Measurements from ENCODE around the gene SP3. TPM values are rescaled to one million over a fixed set of nuclear protein-coding genes. Genes with fewer than 3 reads are reported as not detected.
"Not testable (repeated sequence)": the region's sequence is repeated elsewhere in the genome, so short reads cannot be mapped to it uniquely, and the experiment has no call there.

The SP3 gene
- polyA plus RNA-seq, 4 donors: 100 to 135 (median 126) TPM

DNA sequence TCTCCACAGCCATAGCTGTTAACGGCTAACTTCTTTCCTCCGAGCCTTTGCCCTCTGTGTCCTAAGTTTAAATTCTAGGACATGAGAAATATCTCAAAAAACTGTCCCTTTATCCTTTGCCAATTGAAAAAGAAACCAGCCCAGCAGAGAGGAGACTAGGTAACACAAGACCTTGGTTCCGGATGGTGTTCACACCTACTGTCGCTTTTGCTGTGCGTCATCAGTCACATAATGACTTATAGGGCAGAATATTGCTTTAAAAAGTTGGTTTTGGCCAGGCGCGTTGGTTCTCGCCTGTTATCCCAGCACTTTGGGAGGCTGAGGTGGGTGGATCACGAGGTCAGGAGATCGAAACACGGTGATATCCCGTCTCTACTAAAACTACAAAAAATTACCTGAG lies 66.2 kb downstream of the SP3 start:
- DNase-seq (ENCODE audit: low read depth in 4 of 4, low spot score in 3 of 4): no peak

DNA sequence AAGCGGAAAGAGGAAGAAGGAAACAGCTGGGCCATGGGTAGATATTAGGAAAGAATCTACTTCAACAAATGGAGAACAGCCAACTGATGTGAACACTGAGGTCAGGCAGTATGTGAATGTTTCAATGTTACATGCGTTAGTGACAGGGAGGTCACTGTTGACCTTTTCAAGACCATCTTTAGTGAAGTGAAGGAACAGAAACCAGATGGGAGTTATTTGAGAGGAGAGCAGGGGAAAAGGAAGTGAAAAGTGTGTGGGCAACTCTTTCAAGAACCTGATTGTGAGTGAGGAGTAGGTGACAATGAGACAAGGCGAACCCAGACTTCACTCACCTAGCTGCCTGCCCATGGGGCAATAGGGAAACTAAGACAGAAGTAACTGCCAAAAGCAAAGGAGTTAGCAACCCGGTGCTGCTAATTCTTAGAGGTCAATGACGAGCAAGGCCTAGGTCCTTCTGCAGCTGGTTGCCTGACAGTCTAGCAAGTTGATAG lies 67.0 kb downstream of the SP3 start:
- DNase-seq (ENCODE audit: low read depth in 4 of 4, low spot score in 3 of 4): no peak

DNA sequence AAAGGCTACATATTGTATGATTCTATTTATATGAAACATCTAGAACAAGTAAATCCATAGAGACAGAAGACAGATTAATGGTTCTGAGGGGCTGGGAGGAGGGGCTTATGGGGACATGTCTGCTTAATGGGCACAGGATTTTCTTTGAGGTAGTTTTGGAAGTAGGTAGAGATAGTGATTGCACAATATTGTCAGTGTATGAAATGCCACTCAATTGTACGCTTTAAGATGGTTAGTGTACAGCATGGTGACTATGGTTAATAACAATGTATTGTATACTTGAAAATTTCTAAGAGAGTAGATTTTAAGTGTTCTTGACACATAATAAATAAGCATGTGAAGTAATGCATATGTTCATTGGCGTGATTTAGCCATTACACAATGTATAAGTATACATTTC lies 68.4 kb downstream of the SP3 start:
- no peak for DNase-seq (ENCODE audit: low read depth in 4 of 4, low spot score in 3 of 4)

DNA sequence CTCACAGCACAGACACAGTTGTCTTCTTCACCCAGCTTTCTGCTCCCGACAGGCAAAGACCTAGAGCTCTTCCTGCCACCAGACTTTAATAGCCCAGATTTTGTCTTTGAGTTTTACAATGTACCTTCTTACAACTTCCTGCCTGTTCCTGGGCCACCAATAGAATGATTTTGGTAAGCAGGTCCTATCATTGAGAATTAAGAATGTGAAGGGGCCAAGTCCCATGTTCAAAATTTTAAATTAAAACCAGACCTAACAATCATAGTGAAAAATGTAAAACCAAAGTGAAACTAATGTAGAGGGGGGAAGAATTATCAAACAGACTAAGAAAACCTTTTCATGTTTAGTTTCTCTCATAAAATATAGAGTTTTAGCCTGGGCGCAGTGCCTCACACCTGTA lies 72.8 kb downstream of the SP3 start:
- no peak for DNase-seq (ENCODE audit: low read depth in 4 of 4, low spot score in 3 of 4)

GRCh38 chr2:173891315-173892037 lies 73.7 kb downstream of the SP3 start:
- DNase-seq (ENCODE audit: low read depth in 4 of 4, low spot score in 3 of 4): no peak

- DNase-seq (ENCODE audit: low read depth in 4 of 4, low spot score in 3 of 4): not testable (repeated sequence)
These were observed 75.7 kb downstream of the SP3 start for GRCh38 chr2:173889464-173889863.

- no peak for DNase-seq (ENCODE audit: low read depth in 4 of 4, low spot score in 3 of 4)
These were observed 78.6 kb downstream of the SP3 start for GRCh38 chr2:173886613-173887012.

DNA sequence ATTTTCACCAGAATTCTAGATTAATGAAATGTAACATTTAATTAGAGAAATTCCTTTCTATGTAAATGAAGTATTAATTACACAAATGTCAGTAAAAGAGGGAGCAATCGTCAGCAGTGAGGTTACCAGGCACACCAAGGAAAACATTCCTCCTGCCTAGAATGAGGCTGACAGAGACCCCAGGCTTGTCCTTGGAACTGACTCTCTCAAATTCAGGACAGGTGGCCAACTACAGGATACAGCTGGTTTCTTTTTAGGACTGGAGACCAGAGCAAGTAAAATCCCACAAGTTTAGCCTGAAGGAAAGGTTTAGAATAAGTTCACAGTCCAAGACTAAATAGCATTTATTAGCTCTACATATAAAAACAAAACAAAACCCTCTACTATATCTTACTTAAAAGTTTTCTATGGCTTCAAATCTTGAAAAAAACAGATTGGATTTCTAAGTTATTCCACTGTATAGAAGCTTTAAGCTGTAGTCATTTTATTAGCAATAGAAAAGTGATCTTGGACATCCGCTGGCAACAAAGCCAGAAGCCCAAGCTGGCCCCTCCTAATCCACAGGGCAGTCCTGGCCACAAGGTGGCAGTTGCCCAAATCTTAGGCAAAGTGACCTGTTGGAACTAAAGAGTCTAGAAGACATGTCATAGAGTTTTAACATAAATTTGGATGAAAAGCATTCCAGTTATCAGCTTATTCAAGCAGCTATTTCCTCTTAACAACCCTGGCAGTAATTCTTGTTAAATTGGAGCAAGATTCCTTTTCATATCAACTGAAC lies 81.0 kb downstream of the SP3 start:
- no peak for DNase-seq (ENCODE audit: low read depth in 4 of 4, low spot score in 3 of 4)

- no peak for DNase-seq (ENCODE audit: low read depth in 4 of 4, low spot score in 3 of 4)
These were observed 83.3 kb downstream of the SP3 start for GRCh38 chr2:173881886-173882285.

GRCh38 chr2:173881461-173881860 lies 83.7 kb downstream of the SP3 start:
- DNase-seq (ENCODE audit: low read depth in 4 of 4, low spot score in 3 of 4): no peak

DNA sequence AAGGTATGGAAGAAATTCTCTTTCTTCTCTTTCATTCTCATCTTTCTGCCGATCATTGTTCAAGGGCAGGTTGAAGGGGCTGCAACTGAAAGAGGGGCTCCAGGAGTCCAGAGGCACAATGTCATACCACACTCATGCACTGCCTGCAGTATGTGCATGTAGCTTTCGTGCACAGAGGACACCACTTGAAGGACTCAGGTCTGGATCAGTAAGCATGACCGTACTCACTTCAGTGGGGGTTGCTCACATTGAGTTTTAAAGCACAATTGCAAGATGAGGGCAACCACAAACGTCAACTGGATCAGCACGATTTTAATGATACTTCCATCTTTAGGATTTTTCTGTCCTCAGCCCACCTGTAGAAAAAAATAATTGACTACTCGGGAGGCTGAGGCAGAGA lies 84.6 kb downstream of the SP3 start:
- DNase-seq (ENCODE audit: low read depth in 4 of 4, low spot score in 3 of 4): no peak

DNA sequence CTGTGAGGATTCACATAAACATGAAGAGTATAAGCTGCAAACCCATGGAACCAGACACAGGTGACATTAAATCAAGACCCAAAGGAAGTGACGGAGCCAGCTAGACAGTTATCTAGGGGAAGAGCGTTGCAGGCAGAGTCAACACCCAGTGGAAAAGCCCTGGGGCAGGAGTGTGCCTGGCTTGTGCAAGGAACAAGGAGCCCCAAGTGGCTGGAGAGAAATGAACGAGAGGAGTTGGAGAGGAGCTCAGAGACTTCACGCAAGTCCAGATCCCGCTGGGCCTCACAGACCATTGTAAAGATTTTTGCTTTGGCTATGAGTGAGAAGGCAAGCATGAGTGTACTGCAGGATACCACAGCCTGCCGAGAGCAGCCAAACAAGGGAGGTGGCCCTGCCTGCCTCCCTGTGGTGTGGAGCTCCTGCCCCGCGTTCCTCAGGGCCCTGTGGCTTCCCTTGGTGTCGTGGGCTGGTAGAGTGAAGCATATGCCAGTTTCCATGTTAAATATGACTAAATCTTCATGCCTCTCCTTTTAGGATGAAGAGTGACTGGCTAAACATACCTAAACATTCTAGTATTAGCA lies 88.2 kb downstream of the SP3 start:
- no peak for DNase-seq (ENCODE audit: low read depth in 4 of 4, low spot score in 3 of 4)

DNA sequence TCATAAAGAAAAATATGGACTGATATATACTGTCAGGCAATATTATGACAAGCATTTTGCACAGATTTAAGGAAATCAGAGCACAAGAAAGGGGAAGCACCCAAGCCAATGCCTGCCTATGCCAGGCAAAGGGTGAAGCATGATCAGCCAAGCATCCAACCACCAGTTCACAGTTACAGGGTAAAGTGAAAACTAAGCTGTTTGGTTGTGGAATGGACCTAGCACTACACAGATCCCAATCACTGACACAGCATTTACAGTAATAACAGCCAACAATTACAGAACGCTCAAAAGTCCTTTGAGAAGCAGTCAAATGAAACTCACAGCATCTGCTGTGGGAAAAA lies 90.3 kb downstream of the SP3 start:
- DNase-seq (ENCODE audit: low read depth in 4 of 4, low spot score in 3 of 4): no peak

- DNase-seq (ENCODE audit: low read depth in 4 of 4, low spot score in 3 of 4): no peak
These were observed 90.9 kb downstream of the SP3 start for GRCh38 chr2:173874003-173874893.

DNA sequence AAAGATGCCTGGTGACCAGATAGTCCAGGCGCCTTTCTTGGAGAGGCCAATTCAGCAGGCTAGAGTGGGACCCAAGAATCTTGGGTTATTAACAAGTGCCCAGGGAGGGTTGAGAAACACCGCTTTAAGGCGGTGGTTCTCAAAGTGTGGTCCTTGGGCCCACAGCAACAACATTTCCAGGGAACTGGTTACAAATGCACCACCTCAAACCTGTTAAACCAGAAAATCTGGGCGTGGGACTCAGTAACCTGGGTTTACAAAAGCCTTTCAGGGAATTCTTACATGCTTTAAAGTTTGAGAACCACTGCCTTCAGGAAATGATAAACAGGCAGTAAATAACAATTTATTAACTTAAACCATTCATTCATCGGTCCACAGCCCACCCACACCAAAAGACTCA lies 92.5 kb downstream of the SP3 start:
- no peak for DNase-seq (ENCODE audit: low read depth in 4 of 4, low spot score in 3 of 4)

DNA sequence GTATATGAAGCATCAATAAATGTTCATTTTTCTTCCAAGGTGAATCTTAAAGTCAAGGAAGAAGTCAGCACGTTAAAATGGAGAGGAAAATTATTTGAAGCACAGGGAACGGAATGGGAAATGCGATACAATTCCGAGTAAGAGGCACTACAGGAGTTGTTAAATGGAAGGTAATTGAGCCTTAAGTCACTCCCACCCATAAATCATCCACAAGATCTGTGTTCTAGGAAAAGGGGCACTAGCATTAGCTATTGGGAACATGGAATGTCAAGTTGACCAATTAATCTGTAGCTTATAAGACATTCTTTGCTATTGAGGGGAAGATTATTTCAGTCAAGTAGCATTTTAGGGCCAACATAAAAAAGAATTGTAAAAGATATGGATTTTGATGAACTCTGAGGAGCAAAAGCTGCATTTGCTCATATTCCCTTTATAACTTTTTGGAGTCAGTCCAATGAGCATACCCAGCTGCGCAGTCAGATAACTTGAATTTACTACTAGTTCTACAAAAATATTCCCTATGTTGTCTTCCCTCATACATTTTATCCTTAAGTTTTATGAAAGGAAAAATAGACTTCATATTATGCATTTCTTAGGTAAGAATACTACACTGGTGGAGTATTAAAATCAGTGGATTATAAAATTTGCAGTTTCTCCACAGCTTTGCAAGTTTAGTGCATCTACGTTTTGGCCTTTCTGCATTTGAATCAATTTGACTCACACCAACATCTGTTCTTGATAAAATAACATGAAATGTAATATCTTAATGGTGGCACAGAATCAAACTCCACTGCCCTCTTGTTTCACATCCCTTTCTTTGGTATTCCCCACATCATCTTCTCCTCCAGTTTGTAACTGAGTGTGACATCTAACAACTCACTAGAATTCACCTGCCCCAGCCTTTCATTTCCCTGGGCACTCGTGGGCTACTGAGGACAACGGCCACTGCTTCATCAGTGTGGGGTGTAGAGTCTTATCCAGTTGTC lies 95.6 kb downstream of the SP3 start:
- no peak for DNase-seq (ENCODE audit: low read depth in 4 of 4, low spot score in 3 of 4)

DNA sequence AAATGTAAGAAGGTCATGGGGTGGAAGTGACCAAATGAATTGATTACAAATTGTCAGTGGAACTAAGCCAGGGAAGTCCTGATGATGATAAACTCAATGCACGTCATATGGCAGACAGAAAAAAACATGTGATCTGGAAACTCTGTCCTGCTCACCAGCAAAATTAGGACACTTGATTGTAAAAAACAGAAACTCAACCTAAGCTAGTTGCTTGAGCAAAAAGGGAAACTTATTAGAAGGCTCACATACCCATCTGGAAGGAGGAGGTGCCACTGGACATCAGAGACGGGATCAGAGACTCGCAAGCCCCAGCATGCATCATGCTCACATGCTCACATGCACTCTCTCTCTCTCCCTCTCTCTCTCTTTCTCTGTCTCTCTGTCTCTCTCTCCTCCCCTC lies 96.8 kb downstream of the SP3 start:
- no peak for DNase-seq (ENCODE audit: low read depth in 4 of 4, low spot score in 3 of 4)

DNA sequence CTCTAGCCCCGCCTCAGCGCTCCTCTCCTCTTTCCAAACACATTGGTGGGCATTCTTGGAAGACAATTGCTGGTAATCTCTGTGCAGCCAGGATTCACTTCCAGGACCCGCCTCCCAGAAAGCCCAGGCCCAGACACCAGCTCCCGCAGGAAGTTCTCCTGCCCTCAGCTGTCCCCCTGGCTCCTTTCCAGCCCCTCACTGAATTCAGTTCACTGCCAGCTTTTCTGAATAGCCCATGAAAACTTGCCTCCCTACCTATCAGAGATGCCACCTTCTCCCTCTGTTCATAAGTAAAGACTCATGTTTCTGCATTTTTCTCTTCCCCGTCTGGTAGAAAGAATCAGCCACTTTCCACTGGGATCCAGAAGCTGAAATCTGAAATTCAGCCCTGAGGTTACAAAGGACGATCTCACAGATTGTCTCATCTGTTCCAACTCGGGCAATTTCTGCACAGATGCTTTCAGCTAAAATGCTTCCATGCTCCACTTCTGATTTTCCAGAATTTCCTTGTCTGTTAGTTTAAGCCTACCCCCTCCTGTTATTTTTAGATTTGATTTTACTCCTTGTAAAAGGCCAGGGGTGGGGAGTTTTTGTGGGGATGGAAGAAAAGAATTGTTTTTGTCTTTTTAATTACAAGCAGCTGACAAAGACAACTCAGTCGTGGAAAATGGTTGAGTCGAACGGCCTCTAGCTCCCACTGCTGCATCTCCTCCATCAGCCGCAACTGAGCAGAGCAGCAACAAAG lies 98.1 kb downstream of the SP3 start:
- DNase-seq (ENCODE audit: low read depth in 4 of 4, low spot score in 3 of 4): no peak
